Central memory CD8-positive, alpha-beta T cell (primary cell): ENCODE measurements around the gene HOXC10.

Experiments
- ATAC-seq: fragments of 150-1000 bp; cut with Tn5 transposase; replicated peaks from 2 replicates; pipeline ENCODE4 v1.10.0; 2022; ENCODE audit warnings: mild to moderate bottlenecking, moderate FRiP score, moderate number of reproducible peaks; ENCODE audit not compliant: poor library complexity, severe bottlenecking; ENCODE audit errors: extremely low read depth
- DNase-seq, 2 donors: peaks; one replicate each; pipeline ENCODE4 v3.0.0; 2021; ENCODE audit warnings: low spot score in 2 of 2
- H3K27ac Mint-ChIP-seq: one replicate; pipeline ENCODE4 v1.8.0; 2022; ENCODE audit warnings: low read depth, mild to moderate bottlenecking, moderate library complexity, mixed read lengths
- H3K27me3 Mint-ChIP-seq: one replicate; pipeline ENCODE4 v1.8.0; 2022; ENCODE audit warnings: mixed read lengths
- H3K36me3 Mint-ChIP-seq: one replicate; pipeline ENCODE4 v1.8.0; 2022; ENCODE audit warnings: mild to moderate bottlenecking, moderate library complexity, mixed read lengths; ENCODE audit not compliant: insufficient read depth
- H3K4me1 Mint-ChIP-seq: one replicate; pipeline ENCODE4 v1.8.0; 2022; ENCODE audit warnings: mixed read lengths
- H3K4me3 Mint-ChIP-seq: one replicate; pipeline ENCODE4 v1.8.0; 2022; ENCODE audit warnings: mild to moderate bottlenecking, moderate library complexity, mixed read lengths
- H3K9me3 Mint-ChIP-seq: one replicate; pipeline ENCODE4 v1.8.0; 2022; ENCODE audit warnings: mixed read lengths

Gene HOXC10

DNA sequence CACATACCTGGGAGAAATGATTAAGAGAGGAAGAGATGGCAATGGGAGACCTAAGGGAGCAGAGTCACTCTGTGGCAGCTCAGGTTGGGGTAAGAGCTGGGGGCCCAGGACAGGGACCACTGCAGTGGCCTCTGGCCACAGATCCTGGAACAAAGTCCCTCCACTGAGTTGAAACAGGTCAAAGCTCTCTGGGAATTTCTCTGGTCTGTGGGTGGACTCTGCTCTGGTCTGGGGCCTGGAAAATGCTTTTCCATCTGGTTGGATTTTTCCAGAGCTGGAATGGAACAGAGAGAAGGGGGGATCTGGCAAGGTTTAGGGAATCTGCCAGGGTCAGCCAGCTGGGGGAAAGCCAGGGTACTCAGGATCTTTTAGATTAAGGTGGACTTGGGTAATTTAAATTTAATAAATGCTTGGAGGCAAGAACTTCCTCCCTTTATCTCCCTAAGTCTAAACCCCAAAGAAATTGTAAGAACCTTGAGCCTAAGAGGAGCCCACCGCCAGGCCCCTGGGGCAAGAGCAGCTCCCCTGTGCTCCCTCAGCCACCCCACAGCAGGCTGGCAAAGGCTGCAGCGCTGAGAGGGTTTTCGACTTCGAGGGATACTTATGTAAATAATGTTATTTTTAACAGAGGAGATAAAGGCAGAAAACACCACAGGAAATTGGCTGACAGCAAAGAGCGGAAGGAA is 3.7 kb downstream of the HOXC10 start:
- peaks cover 27% of the 10 kb centered on the region for H3K36me3 Mint-ChIP-seq
- peaks cover 99% of the 10 kb centered on the region for H3K27me3 Mint-ChIP-seq
- no peak overlapping the region for H3K27ac Mint-ChIP-seq
- peaks cover 51% of the 10 kb centered on the region for H3K4me1 Mint-ChIP-seq
- H3K4me3 Mint-ChIP-seq: peak overlapping the region; percentile 44
- DNase-seq (no peak), ATAC-seq (no peak)
- no peaks in the 10 kb centered on the region for H3K9me3 Mint-ChIP-seq

DNA sequence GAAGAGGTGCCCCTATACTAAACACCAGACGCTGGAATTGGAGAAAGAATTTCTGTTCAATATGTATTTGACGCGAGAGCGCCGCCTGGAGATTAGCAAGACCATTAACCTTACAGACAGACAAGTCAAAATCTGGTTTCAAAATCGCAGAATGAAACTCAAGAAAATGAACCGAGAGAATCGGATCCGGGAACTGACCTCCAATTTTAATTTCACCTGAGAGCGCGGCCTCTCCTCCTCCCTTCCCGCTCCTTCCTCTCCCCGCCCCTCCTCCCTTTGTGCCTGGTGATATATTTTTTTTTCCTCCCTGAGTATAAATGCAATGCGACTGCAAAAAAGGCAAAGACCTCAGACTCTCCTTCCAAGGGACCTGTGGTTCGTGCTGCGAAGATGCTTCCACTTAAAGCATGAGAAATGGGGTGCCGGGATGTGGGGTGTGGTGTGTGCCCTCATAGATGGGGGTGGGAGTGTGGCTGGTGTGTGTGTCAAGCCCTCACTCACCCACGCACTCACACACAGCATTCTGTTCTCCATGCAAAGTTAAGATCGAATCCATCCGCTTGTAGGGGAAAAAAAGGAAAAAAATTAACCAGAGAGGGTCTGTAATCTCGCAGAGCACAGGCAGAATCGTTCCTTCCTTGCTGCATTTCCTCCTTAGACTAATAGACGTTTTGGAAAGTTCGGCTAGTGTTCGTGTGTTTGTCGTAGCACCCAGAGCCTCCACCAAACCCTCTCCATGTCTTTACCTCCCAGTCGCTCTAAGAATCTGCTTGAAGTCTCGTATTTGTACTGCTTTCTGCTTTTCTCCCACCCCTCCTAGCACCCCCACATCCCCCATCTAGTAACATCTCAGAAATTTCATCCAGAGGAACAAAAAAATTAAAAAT is 4.5 kb downstream of the HOXC10 start:
- Mint-ChIP-seq H3K4me1 (peaks cover 58% of the 10 kb centered on the region), H3K4me3 (peak overlapping the region; percentile 44), H3K36me3 (peaks cover 27% of the 10 kb centered on the region), H3K9me3 (no peaks in the 10 kb centered on the region), H3K27me3 (peaks cover 100% of the 10 kb centered on the region), H3K27ac (no peak overlapping the region)
- DNase-seq: no peak
- ATAC-seq: no peak

DNA sequence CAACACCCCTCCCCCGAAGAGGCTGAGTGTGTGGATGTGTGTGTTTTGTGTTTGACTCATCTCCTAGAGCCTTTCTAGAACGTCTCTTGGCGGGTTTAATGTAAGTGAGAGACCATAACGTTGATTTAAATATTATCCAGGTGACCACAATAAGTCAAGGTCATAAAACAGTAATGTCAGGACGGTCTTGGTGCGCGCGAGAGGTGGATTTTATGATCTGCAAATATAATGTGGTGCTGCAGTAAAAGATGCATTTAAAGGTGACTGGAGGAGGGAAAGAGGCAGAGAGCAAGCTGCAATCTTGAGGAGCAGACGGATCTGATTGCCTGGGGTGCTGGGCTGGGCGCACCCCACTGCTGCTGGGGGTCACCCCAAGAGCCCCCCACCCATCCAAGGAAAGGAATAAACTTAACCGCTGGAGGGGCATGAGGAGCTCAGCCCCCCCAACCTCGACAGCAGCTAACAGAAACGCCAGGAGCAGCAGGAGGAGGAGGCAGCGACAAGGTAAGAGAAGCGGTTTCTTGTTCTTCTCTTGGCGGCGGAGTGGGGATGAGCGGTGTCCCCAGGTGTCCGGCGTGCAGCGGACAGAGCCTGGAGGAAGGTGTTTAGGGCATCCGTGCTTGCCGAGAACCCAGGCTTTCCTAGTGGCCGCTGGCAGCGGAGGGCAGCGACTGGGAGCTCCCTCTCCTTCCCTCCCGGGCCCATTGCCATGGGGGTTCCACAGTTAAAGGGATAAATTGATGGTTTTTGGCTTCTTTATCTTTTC is 5.5 kb downstream of the HOXC10 start:
- Mint-ChIP-seq H3K27me3 (peaks cover 100% of the 10 kb centered on the region), H3K36me3 (peaks cover 25% of the 10 kb centered on the region), H3K4me1 (peaks cover 58% of the 10 kb centered on the region), H3K4me3 (peak overlapping the region; percentile 44), H3K27ac (no peak overlapping the region), H3K9me3 (no peaks in the 10 kb centered on the region)
- ATAC-seq (no peak), DNase-seq (no peak)

DNA sequence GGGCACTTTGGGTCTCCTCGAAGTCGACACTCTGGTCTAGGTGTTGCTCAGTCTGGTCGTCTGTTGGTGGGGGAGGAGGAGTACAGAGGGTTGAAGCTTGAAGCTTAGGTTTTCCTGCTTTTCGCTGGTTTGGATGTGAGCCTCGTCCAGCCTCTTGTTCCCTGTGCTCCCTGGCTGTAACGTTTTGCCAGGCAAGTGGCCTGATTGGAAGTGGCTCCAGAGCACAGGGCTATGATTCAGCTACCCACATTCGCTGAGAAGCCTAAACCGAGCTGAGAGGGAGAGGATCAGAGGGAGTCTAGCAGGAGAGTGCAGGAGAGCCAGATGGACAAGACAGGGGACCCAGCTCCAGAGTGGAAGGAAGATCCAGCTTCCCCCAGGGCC is 6.1 kb downstream of the HOXC10 start:
- DNase-seq (no peak), ATAC-seq (no peak)
- peaks cover 60% of the 10 kb centered on the region for H3K4me1 Mint-ChIP-seq
- peaks cover 100% of the 10 kb centered on the region for H3K27me3 Mint-ChIP-seq
- peaks cover 23% of the 10 kb centered on the region for H3K36me3 Mint-ChIP-seq
- no peak overlapping the region for H3K27ac Mint-ChIP-seq
- H3K9me3 Mint-ChIP-seq: no peaks in the 10 kb centered on the region
- no peak overlapping the region for H3K4me3 Mint-ChIP-seq

DNA sequence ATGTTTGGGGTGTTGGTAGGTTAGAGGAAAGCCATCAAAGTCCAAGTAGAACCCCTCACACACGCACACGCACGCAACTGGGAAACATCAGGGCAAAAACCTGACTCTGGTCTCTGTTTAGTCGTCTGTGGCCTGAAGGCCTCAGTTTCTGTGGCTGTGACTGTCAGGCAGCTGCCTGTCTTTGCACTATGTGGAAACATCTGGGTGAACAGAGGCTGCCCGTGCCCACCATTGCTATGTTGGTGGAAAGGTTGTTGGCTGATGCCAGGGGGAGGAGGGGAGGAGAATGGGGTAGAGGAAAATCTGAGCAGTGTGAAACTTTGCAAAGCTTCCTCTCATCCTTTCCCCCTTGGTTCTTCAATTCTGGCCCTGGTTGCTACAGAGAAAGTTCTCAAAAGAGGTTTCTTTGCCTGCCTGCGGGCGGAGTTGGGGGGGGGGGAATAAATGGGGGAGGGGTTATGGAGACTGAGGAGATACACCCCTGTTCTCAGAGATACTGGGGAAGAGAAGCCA is 7.5 kb downstream of the HOXC10 start:
- peaks cover 23% of the 10 kb centered on the region for H3K36me3 Mint-ChIP-seq
- H3K9me3 Mint-ChIP-seq: no peaks in the 10 kb centered on the region
- peaks cover 55% of the 10 kb centered on the region for H3K4me1 Mint-ChIP-seq
- ATAC-seq (no peak), DNase-seq (no peak)
- no peak overlapping the region for H3K4me3 Mint-ChIP-seq
- H3K27ac Mint-ChIP-seq: no peak overlapping the region
- H3K27me3 Mint-ChIP-seq: peaks cover 100% of the 10 kb centered on the region

DNA sequence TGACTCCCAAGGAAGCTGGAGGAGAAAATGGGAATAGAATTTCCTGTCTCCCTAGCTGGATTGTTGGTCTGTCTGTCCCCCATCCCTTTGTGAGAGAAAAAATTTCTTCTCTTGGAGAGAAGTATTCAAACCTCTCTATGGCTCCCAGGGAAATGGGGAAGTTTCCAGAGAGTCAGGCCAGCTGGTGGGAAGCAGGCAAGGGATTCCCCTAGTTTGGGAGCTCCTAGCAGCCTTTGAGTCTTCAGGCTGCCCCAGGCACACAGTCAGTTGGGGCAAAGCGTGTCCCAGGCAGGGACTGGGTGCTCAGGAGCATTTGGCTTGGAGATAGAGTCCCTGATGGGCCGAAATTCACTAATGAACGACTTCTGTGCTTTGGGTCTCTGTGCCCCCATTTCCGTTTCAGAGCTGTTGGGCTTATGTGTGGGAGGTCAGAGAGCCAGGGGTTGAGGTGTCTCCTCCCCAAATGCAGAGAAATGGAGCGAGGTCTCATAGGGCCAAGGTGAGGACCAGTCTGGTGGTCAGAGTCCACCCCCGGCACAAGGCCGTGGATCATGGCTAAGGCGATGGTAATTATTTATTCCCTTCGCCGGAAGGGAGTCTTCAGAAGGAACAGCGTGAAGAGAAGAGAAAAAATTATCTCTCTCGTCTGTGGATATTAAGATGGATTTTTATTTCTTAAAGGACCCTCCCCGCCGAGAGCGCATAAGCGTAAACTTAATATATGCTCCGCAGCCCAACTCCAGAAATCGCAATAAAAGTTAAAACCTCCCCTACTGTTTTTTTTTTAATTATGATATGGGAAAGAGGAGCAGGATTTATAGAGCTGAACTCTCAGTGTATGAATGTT is 8.4 kb downstream of the HOXC10 start:
- DNase-seq (no peak), ATAC-seq (no peak)
- no peaks in the 10 kb centered on the region for H3K9me3 Mint-ChIP-seq
- H3K27ac Mint-ChIP-seq: peak overlapping the region; percentile 75
- H3K4me1 Mint-ChIP-seq: peaks cover 56% of the 10 kb centered on the region
- H3K36me3 Mint-ChIP-seq: peaks cover 23% of the 10 kb centered on the region
- peaks cover 100% of the 10 kb centered on the region for H3K27me3 Mint-ChIP-seq
- H3K4me3 Mint-ChIP-seq: peak overlapping the region; percentile 73

DNA sequence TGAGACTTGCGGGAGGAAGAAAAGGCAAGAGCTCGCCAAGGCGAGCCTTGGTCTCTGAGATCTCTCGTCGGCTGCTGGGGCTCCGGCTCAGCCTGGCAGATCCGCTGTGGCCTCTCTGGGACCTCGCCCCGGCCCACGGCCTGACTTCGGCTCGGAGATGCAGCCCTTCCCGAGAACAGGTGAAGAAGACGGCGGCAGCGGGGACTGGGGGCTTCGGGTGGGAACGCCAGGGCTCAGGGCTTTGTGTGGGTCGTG is 9.0 kb downstream of the HOXC10 start:
- peaks cover 24% of the 10 kb centered on the region for H3K36me3 Mint-ChIP-seq
- H3K9me3 Mint-ChIP-seq: no peaks in the 10 kb centered on the region
- DNase-seq (no peak), ATAC-seq (no peak)
- H3K4me3 Mint-ChIP-seq: peak overlapping the region; percentile 73
- peaks cover 50% of the 10 kb centered on the region for H3K4me1 Mint-ChIP-seq
- peaks cover 100% of the 10 kb centered on the region for H3K27me3 Mint-ChIP-seq
- H3K27ac Mint-ChIP-seq: peak overlapping the region; percentile 75

DNA sequence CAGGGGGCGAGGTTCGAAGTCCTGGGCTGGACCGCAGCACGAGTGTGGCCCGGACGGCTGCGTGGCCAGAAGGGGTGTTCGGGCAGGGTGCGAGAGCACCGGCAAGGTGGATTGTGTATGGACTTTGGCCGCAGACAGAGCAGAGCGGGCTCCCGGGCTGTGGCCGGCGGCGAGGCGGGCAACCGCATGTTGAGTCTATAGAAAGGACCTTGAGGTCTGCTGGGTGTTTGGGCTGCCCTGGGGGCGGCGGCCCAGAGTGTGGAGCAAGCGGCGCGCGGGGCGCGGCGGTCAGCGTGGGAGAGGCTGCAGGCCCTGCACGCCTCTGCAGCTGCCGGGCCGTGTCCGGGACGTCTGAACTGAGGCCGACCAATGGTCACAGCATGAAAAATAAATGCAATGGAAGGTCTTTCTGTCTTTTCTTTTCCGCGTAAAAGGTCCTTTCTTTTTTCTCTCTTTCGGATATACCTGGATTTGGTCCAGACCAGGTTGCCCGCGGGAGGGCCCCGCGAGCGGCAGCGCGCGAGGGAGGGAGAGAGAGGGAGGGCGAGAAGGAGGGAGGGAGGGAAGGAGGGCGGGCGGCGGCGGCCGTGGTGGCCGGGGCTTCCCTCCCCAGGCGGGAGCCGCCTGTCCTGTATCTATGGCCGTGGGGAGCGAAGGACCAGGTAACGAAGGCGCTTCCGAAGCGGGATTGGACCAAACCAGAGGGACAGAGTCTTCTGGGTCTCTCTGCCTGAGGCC is 9.5 kb downstream of the HOXC10 start:
- DNase-seq (no peak), ATAC-seq (no peak)
- Mint-ChIP-seq H3K36me3 (peaks cover 23% of the 10 kb centered on the region), H3K9me3 (no peaks in the 10 kb centered on the region), H3K4me1 (peaks cover 48% of the 10 kb centered on the region), H3K27me3 (peaks cover 100% of the 10 kb centered on the region), H3K27ac (peak overlapping the region; percentile 75), H3K4me3 (peak overlapping the region; percentile 83)

DNA sequence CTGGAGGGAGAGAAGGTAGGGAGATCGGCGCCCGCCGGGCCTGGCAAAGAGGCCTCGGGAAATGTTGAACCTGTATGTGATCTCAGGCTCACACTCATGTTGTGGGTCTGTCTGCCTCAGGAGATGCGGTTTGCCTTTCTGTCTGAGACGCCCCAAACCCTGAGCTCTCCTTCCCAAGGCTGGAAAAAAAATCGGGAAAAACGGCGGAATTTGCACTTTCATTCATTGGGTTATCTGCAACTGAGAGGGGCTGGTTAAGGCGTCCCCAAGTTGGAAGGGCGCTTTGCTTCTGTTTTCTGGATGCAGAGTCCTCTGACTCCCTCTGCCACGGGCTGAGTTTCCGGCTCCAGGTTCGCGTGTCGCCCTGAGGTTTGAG is 10.0 kb downstream of the HOXC10 start:
- peaks cover 45% of the 10 kb centered on the region for H3K4me1 Mint-ChIP-seq
- H3K36me3 Mint-ChIP-seq: peaks cover 27% of the 10 kb centered on the region
- H3K27me3 Mint-ChIP-seq: peaks cover 100% of the 10 kb centered on the region
- DNase-seq (no peak), ATAC-seq (no peak)
- H3K9me3 Mint-ChIP-seq: no peaks in the 10 kb centered on the region
- no peak overlapping the region for H3K27ac Mint-ChIP-seq
- peak overlapping the region; percentile 83 for H3K4me3 Mint-ChIP-seq

DNA sequence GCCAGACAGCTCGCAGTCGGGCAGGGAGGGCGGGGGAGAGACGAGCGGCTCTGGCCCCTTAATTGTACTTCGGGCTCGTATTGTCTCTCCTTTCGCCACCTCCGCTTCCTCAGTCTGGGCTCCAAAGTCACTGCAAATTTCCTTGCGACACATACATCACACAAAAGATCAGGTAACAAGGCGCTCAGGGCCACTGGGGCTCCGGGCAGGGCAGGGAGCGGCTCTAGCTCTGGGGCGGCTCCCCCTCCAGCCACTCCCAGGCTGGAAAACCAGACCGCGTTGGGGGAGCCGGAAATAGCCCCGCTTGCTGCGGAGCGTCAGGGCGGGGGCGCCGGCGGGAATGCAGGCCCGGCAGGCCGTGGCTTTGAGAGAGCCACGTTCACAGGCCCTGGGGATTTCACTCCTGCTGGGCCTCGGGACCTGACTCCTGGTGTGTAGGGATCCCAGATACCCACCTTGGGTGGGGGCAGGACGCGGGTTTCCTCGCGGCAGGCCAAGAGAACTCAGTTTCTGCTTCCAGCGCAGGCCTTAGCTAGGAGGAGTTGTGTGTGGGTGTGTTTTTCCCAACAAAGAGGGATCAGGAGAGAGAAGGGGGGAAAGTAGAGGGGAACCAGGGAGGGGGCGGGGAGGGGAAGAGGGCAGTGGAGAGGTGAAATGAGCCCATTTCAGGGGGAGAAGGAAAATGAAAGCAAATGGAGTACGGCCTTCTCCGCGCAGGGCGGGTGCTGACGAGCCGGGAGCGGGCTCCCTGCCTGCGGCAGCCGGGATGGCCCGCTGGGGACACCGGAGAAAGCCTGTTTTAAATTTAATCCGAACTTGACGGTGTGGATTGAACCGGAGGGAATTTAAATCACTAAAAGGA is 10.7 kb downstream of the HOXC10 start:
- ATAC-seq (peak; percentile 33), DNase-seq (no peak)
- peak overlapping the region; percentile 83 for H3K4me3 Mint-ChIP-seq
- H3K9me3 Mint-ChIP-seq: no peaks in the 10 kb centered on the region
- peaks cover 100% of the 10 kb centered on the region for H3K27me3 Mint-ChIP-seq
- H3K27ac Mint-ChIP-seq: no peak overlapping the region
- peaks cover 21% of the 10 kb centered on the region for H3K36me3 Mint-ChIP-seq
- H3K4me1 Mint-ChIP-seq: peaks cover 39% of the 10 kb centered on the region
